HEK293 (cell line): ENCODE measurements around the gene SLC30A3.
"Not testable (repeated sequence)": the region's sequence is repeated elsewhere in the genome, so short reads cannot be mapped to it uniquely, and the experiment has no call there.

Experiments used
- CTCF ChIA-PET: fragments of 350-600 bp; formaldehyde crosslinking; extraction: SDS; loops from one replicate; lab custom pipeline; 2021; ENCODE audit warnings: antibody characterized with exemption; lab: Yijun Ruan, JAX
- POLR2A ChIA-PET: fragments of 300-600 bp; formaldehyde crosslinking; extraction: SDS; loops from one replicate; lab custom pipeline; 2020; ENCODE audit warnings: antibody characterized with exemption, inconsistent platforms; lab: Yijun Ruan, JAX
- H3K27ac ChIP-seq: fragments of 200-500 bp; sonication (Bioruptor generic); 2 replicates; pipeline ENCODE4 v1.5.1; 2014; ENCODE audit warnings: low read depth, low read length, control low read depth, inconsistent platforms; ENCODE audit errors: extremely low read depth
- H3K36me3 ChIP-seq, 2 experiments: fragments of 200-500 bp in 1 of 2; sonication (Bioruptor generic) in 1 of 2; 1 replicate in 1 of 2; 2 replicates in 1 of 2; pipeline ENCODE4 v1.5.1; 2014 to 2017; ENCODE audit warnings: inconsistent platforms in 2 of 2, low read length in 2 of 2; ENCODE audit not compliant: control insufficient read depth in 2 of 2, insufficient read depth in 1 of 2
- H3K4me1 ChIP-seq: fragments of 200-500 bp; sonication (Bioruptor generic); 2 replicates; pipeline ENCODE4 v1.5.1; 2014; ENCODE audit warnings: mild to moderate bottlenecking, low read length, inconsistent platforms; ENCODE audit not compliant: control insufficient read depth, insufficient read depth
- H3K4me3 ChIP-seq: 2 replicates; pipeline ENCODE4 v1.5.1; 2011; ENCODE audit warnings: low read depth, mild to moderate bottlenecking, control low read depth, low read length, moderate library complexity
- H3K9me3 ChIP-seq: fragments of 200-500 bp; sonication (Bioruptor generic); 2 replicates; pipeline ENCODE4 v1.5.1; 2014; ENCODE audit warnings: low read depth, low read length, inconsistent platforms; ENCODE audit not compliant: control insufficient read depth, insufficient read depth
- EGR2 ChIP-seq: fragments of 450-650 bp; formaldehyde crosslinking; IDR thresholded peaks from 2 replicates; pipeline ENCODE4 v1.5.1; 2016; ENCODE audit warnings: low read depth, missing biosample characterization, missing genetic modification characterization
- GLI4 ChIP-seq: fragments of 450-650 bp; formaldehyde crosslinking; IDR thresholded peaks from 2 replicates; pipeline ENCODE4 v1.5.1; 2016; ENCODE audit warnings: missing biosample characterization, missing genetic modification characterization
- REPIN1 ChIP-seq: fragments of 450-650 bp; formaldehyde crosslinking; IDR thresholded peaks from 2 replicates; pipeline ENCODE4 v1.5.1; 2017; ENCODE audit warnings: missing biosample characterization, missing genetic modification characterization, low read depth
- SP2 ChIP-seq: fragments of 450-650 bp; formaldehyde crosslinking; IDR thresholded peaks from 2 replicates; pipeline ENCODE4 v1.5.1; 2016; ENCODE audit warnings: missing biosample characterization, missing genetic modification characterization
- TRIM28 ChIP-seq: IDR thresholded peaks from 2 replicates; pipeline ENCODE4 v1.6.1; 2011; ENCODE audit warnings: low read length, control low read depth, borderline replicate concordance
- TSHZ1 ChIP-seq: fragments of 450-650 bp; formaldehyde crosslinking; IDR thresholded peaks from 2 replicates; pipeline ENCODE4 v1.5.1; 2016; ENCODE audit warnings: missing biosample characterization, missing genetic modification characterization, borderline replicate concordance
- ZBTB1 ChIP-seq: fragments of 450-650 bp; formaldehyde crosslinking; IDR thresholded peaks from 2 replicates; pipeline ENCODE4 v1.5.1; 2016; ENCODE audit warnings: missing biosample characterization, missing genetic modification characterization
- ZFHX2 ChIP-seq: fragments of 450-650 bp; formaldehyde crosslinking; conservative IDR thresholded peaks from 2 replicates; pipeline ENCODE4 v1.5.1; 2016; ENCODE audit warnings: missing biosample characterization, missing genetic modification characterization
- ZIC2 ChIP-seq: fragments of 450-650 bp; formaldehyde crosslinking; IDR thresholded peaks from 2 replicates; pipeline ENCODE4 v1.5.1; 2016; ENCODE audit warnings: missing biosample characterization, missing genetic modification characterization
- ZNF132 ChIP-seq: fragments of 450-650 bp; formaldehyde crosslinking; IDR thresholded peaks from 2 replicates; pipeline ENCODE4 v1.5.1; 2017; ENCODE audit warnings: missing biosample characterization, missing genetic modification characterization, borderline replicate concordance
- ZNF140 ChIP-seq: fragments of 450-650 bp; formaldehyde crosslinking; IDR thresholded peaks from 2 replicates; pipeline ENCODE4 v1.5.1; 2016; ENCODE audit warnings: missing biosample characterization, missing genetic modification characterization
- ZNF146 ChIP-seq: fragments of 450-650 bp; formaldehyde crosslinking; IDR thresholded peaks from 2 replicates; pipeline ENCODE4 v1.5.1; 2016; ENCODE audit warnings: missing biosample characterization, missing genetic modification characterization
- ZNF148 ChIP-seq: fragments of 450-650 bp; formaldehyde crosslinking; IDR thresholded peaks from 2 replicates; pipeline ENCODE4 v1.5.0; 2017; ENCODE audit warnings: missing biosample characterization, missing genetic modification characterization, borderline replicate concordance
- ZNF157 ChIP-seq: fragments of 450-650 bp; formaldehyde crosslinking; IDR thresholded peaks from 2 replicates; pipeline ENCODE4 v1.5.1; 2016; ENCODE audit warnings: missing biosample characterization, missing genetic modification characterization
- ZNF211 ChIP-seq: fragments of 450-650 bp; formaldehyde crosslinking; IDR thresholded peaks from 2 replicates; pipeline ENCODE4 v1.5.1; 2016; ENCODE audit warnings: low read depth, missing biosample characterization, missing genetic modification characterization
- ZNF223 ChIP-seq: fragments of 450-650 bp; formaldehyde crosslinking; IDR thresholded peaks from 2 replicates; pipeline ENCODE4 v1.5.1; 2016; ENCODE audit warnings: missing biosample characterization, missing genetic modification characterization
- ZNF248 ChIP-seq: fragments of 450-650 bp; formaldehyde crosslinking; IDR thresholded peaks from 2 replicates; pipeline ENCODE4 v1.5.1; 2017; ENCODE audit warnings: missing biosample characterization, missing genetic modification characterization
- ZNF335 ChIP-seq: fragments of 450-650 bp; formaldehyde crosslinking; conservative IDR thresholded peaks from 2 replicates; pipeline ENCODE4 v1.5.1; 2016; ENCODE audit warnings: missing biosample characterization, missing genetic modification characterization
- ZNF354C ChIP-seq: fragments of 450-650 bp; formaldehyde crosslinking; IDR thresholded peaks from 2 replicates; pipeline ENCODE4 v1.5.1; 2016; ENCODE audit warnings: missing biosample characterization, missing genetic modification characterization, low read depth, borderline replicate concordance
- ZNF670 ChIP-seq: fragments of 450-650 bp; formaldehyde crosslinking; IDR thresholded peaks from 2 replicates; pipeline ENCODE4 v1.5.1; 2016; ENCODE audit warnings: missing biosample characterization, missing genetic modification characterization, low read depth
- ZNF76 ChIP-seq: fragments of 450-650 bp; formaldehyde crosslinking; IDR thresholded peaks from 2 replicates; pipeline ENCODE4; 2016; ENCODE audit warnings: low read depth, missing biosample characterization, missing genetic modification characterization, borderline replicate concordance
- ZNF843 ChIP-seq: fragments of 450-650 bp; formaldehyde crosslinking; IDR thresholded peaks from 2 replicates; pipeline ENCODE4 v1.5.1; 2016; ENCODE audit warnings: missing biosample characterization, missing genetic modification characterization
- ZSCAN23 ChIP-seq: fragments of 450-650 bp; formaldehyde crosslinking; IDR thresholded peaks from 2 replicates; pipeline ENCODE4 v1.5.1; 2016; ENCODE audit warnings: missing biosample characterization, missing genetic modification characterization
- TF ChIP-seq, protein P1 (sequence below): fragments of 450-650 bp; formaldehyde crosslinking; IDR thresholded peaks from 2 replicates; pipeline ENCODE4 v1.5.1; 2017; ENCODE audit warnings: missing biosample characterization, mild to moderate bottlenecking, missing genetic modification characterization, moderate library complexity

Gene SLC30A3

DNA sequence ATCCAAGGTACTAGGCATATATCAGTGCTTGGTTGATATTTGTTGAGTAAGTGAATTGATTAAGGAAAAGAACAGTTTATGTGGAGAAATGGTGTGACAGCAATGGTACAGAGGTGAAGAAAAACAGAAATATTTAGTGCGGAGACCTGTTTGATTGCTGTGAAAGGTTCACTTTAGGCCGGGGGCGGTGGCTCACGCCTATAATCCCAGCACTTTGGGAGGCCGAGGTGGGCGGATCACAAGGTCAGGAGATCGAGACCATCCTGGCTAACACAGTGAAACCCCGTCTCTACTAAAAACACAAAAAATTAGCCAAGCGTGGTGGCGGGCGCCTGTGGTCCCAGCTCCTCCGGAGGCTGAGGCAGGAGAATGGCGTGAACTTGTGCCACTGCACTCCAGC lies 5.4 kb upstream of the SLC30A3 start:
- H3K27ac ChIP-seq, H3K36me3 ChIP-seq, H3K4me1 ChIP-seq, H3K9me3 ChIP-seq, H3K4me3 ChIP-seq, POLR2A ChIA-PET: not testable (repeated sequence)
- CTCF ChIA-PET: interaction anchor here (1.8 kb wide), 1 partner anchor 35 kb away, joined by 8 read pairs; no protein-coding TSS in a partner anchor
- TF ChIP-seq EGR2 (tag by site-specific recombination) (peak; percentile 71), ZFHX2 (tag by site-specific recombination) (peak; percentile 56)

DNA sequence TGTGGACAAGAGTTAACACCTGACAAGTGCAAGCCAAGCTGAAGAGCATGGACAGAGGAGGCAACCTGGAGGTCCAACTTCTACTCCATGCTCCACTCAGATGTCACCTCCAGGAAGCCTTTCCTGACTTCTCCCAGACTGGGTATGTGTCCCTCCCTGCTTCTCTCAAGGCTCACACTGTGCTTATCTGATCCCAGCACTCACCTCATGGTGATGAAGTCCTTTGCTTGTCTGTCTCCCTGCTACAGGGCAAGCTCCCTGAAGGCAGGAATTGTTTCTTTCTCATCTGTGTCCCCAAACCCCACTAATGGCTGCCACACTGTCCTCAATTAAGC lies 2.7 kb upstream of the SLC30A3 start:
- POLR2A ChIA-PET: interaction anchor here (1.0 kb wide), 1 partner anchor 15 kb away, joined by 3 read pairs; no protein-coding TSS in a partner anchor
- no peak for TF ChIP-seq ZNF76
- TF ChIP-seq GLI4 (tag by site-specific recombination): no peak
- peak; percentile 38; the same call in 1 of the 2 replicates for TF ChIP-seq ZNF335 (tag by site-specific recombination)
- TF ChIP-seq, all 188 proteins: peak for 1
- H3K4me1 ChIP-seq: peaks cover 9% of the 10 kb centered on the region
- no peaks in the 10 kb centered on the region for H3K36me3 ChIP-seq
- no peak overlapping the region for H3K27ac ChIP-seq
- CTCF ChIA-PET: interaction anchor here (0.6 to 6.2 kb wide), 18 partner anchors 8 to 668 kb away, joined by 3 to 96 read pairs (median 5); partner anchors contain the start of gene TRIM54
- no peaks in the 10 kb centered on the region for H3K9me3 ChIP-seq
- no peak overlapping the region for H3K4me3 ChIP-seq

DNA sequence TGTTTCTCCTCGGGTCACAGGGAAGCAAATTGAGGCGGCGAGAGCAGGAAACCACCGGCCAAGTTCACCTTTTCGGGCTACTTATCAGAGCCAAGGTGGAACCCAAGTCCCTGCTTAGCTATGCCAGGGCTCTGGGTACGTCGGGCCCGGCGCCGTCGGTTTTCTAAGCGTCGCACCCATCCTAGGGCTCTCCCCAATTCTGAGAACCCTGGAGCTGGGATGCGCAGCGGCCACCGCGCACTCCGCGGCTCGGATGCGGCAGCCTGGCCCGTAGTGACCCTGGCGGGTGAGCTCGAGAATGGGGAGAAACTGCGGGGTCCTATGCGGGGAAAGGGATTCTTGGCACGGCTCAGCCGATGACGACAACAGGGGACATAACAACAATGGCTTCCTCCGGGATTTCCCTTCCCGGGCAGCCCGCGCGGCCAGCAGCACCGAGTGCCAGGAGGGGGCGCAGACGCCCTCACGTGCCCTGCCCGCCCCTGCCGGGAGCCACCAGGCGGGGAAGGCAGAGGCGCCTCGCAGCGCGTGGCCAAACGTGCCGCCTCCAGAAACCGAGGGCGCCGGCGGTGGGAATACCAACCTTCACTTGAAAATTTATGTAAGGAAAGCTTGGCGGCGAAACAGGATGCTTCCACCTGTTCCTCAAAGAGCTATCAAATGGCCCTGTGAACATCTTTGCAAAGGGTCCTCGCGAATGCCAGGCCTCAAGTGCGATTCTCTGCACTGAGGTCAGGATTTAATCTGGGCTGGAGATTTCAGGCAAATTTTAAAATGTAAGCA lies 2.1 kb upstream of the SLC30A3 start:
- no peak overlapping the region; the same call in 1 of the 2 replicates for H3K27ac ChIP-seq
- POLR2A ChIA-PET: interaction anchor here (1.0 kb wide), 1 partner anchor 15 kb away, joined by 3 read pairs; no protein-coding TSS in a partner anchor
- CTCF ChIA-PET: interaction anchor here (0.6 to 6.2 kb wide), 19 partner anchors 9 to 667 kb away, joined by 3 to 96 read pairs (median 5); partner anchors contain the start of gene TRIM54
- no peaks in the 10 kb centered on the region for H3K9me3 ChIP-seq
- peaks cover 9% of the 10 kb centered on the region for H3K4me1 ChIP-seq
- no peaks in the 10 kb centered on the region for H3K36me3 ChIP-seq
- H3K4me3 ChIP-seq: peak overlapping the region; percentile 25
- TF ChIP-seq ZNF223 (tag by site-specific recombination): no peak
- TF ChIP-seq, protein P1, sequence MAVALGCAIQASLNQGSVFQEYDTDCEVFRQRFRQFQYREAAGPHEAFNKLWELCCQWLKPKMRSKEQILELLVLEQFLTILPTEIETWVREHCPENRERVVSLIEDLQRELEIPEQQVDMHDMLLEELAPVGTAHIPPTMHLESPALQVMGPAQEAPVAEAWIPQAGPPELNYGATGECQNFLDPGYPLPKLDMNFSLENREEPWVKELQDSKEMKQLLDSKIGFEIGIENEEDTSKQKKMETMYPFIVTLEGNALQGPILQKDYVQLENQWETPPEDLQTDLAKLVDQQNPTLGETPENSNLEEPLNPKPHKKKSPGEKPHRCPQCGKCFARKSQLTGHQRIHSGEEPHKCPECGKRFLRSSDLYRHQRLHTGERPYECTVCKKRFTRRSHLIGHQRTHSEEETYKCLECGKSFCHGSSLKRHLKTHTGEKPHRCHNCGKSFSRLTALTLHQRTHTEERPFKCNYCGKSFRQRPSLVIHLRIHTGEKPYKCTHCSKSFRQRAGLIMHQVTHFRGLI: 0 out of 2 replicates have a peak, but pooled peaks have one; percentile 34
- TF ChIP-seq ZNF670 (tag by site-specific recombination): no peak
- no peak for TF ChIP-seq ZNF132
- no peak for TF ChIP-seq ZNF248
- no peak for TF ChIP-seq ZNF157 (tag by site-specific recombination)
- no peak for TF ChIP-seq ZNF211 (tag by site-specific recombination)
- TF ChIP-seq ZNF843 (tag by site-specific recombination): no peak
- no peak for TF ChIP-seq ZNF76
- TF ChIP-seq REPIN1 (tag by site-specific recombination): no peak
- TF ChIP-seq TRIM28: no peak
- peak; percentile 90 for TF ChIP-seq ZIC2 (tag by site-specific recombination)
- TF ChIP-seq SP2 (tag by site-specific recombination): peak; percentile 51
- no peak for TF ChIP-seq ZSCAN23 (tag by site-specific recombination)
- no peak for TF ChIP-seq ZBTB1 (tag by site-specific recombination)
- no peak for TF ChIP-seq ZNF148 (tag by site-specific recombination)
- no peak for TF ChIP-seq ZNF354C (tag by site-specific recombination)
- TF ChIP-seq ZNF146: no peak
- TF ChIP-seq TSHZ1 (tag by site-specific recombination): no peak
- no peak for TF ChIP-seq ZNF140 (tag by site-specific recombination)
